T-helper 17 cell (primary cell): ENCODE results near the gene MRPS6. TPM values are rescaled to one million over a fixed set of nuclear protein-coding genes. Genes with fewer than 3 reads are reported as not detected.

Experiments
- ATAC-seq: fragments of 150-1000 bp; cut with Tn5 transposase; 2 replicates; pipeline ENCODE4 v1.10.0; 2021; ENCODE audit warnings: mild to moderate bottlenecking, moderate library complexity
- DNase-seq, 3 donors: peaks; one replicate each; pipeline versions ENCODE4 v3.0.0 to v3.0.0-alpha.2; 2020 to 2021
- H3K9me3 ChIP-seq: one replicate; pipeline ENCODE4 v1.7.0; 2013; ENCODE audit warnings: low read length, mild to moderate bottlenecking; ENCODE audit not compliant: control insufficient read depth, poor library complexity, severe bottlenecking
- H3K27ac Mint-ChIP-seq: one replicate; pipeline ENCODE4 v1.8.0; 2022; ENCODE audit warnings: mild to moderate bottlenecking, moderate library complexity, mixed read lengths
- H3K27me3 Mint-ChIP-seq: one replicate; pipeline ENCODE4 v1.8.0; 2022; ENCODE audit warnings: mixed read lengths
- H3K36me3 Mint-ChIP-seq: one replicate; pipeline ENCODE4 v1.8.0; 2022; ENCODE audit warnings: low read depth, mixed read lengths
- H3K4me1 Mint-ChIP-seq: one replicate; pipeline ENCODE4 v1.8.0; 2022; ENCODE audit warnings: mild to moderate bottlenecking, mixed read lengths
- H3K4me3 Mint-ChIP-seq: one replicate; pipeline ENCODE4 v1.8.0; 2022; ENCODE audit warnings: mild to moderate bottlenecking, moderate library complexity, mixed read lengths
- total RNA-seq, 4 donors: library from RNA in 2 of 4; stranded (reverse) in 2 of 4; gene quantifications; one replicate each; pipeline ENCODE4 v1.2.3 and lab custom pipeline; 2022 to 2026

The MRPS6 gene
- total RNA-seq, 2 donors from 2014 or later = 21.0 to 26.5 TPM

GRCh38 chr21:34120867-34121266 is 47.5 kb downstream of the MRPS6 start:
- DNase-seq = no peak
- H3K9me3 ChIP-seq = no peaks in the 10 kb centered on the region
- H3K27ac Mint-ChIP-seq = no peak overlapping the region
- ATAC-seq = no peak
- peaks cover 2% of the 10 kb centered on the region for H3K36me3 Mint-ChIP-seq
- no peaks in the 10 kb centered on the region for H3K27me3 Mint-ChIP-seq
- peaks cover 31% of the 10 kb centered on the region for H3K4me1 Mint-ChIP-seq
- no peak overlapping the region for H3K4me3 Mint-ChIP-seq

GRCh38 chr21:34122047-34122446 is 48.7 kb downstream of the MRPS6 start:
- DNase-seq = no peak
- Mint-ChIP-seq H3K27me3 (no peaks in the 10 kb centered on the region), H3K27ac (no peak overlapping the region), H3K36me3 (peaks cover 2% of the 10 kb centered on the region), H3K4me1 (peaks cover 29% of the 10 kb centered on the region), H3K4me3 (no peak overlapping the region)
- ATAC-seq = no peak
- H3K9me3 ChIP-seq = no peaks in the 10 kb centered on the region

GRCh38 chr21:34123609-34124008 is 50.2 kb downstream of the MRPS6 start:
- H3K27me3 Mint-ChIP-seq = no peaks in the 10 kb centered on the region
- H3K4me1 Mint-ChIP-seq = peaks cover 36% of the 10 kb centered on the region
- no peaks in the 10 kb centered on the region for H3K36me3 Mint-ChIP-seq
- ATAC-seq = no peak
- H3K4me3 Mint-ChIP-seq = no peak overlapping the region
- H3K27ac Mint-ChIP-seq = peak overlapping the region; percentile 51
- H3K9me3 ChIP-seq = no peaks in the 10 kb centered on the region
- no peak for DNase-seq

- H3K9me3 ChIP-seq = no peaks in the 10 kb centered on the region
- H3K4me1 Mint-ChIP-seq = peaks cover 53% of the 10 kb centered on the region
- no peaks in the 10 kb centered on the region for H3K27me3 Mint-ChIP-seq
- DNase-seq (no peak), ATAC-seq (no peak)
- peaks cover 4% of the 10 kb centered on the region for H3K36me3 Mint-ChIP-seq
- no peak overlapping the region for H3K4me3 Mint-ChIP-seq
- H3K27ac Mint-ChIP-seq = no peak overlapping the region
Measured at GRCh38 chr21:34126269-34126668, 52.9 kb downstream of the MRPS6 start.

GRCh38 chr21:34126691-34127090 is 53.3 kb downstream of the MRPS6 start:
- Mint-ChIP-seq H3K36me3 (peaks cover 4% of the 10 kb centered on the region), H3K27ac (no peak overlapping the region), H3K4me1 (peaks cover 54% of the 10 kb centered on the region), H3K4me3 (no peak overlapping the region), H3K27me3 (no peaks in the 10 kb centered on the region)
- ATAC-seq (no peak), DNase-seq (no peak)
- H3K9me3 ChIP-seq = no peaks in the 10 kb centered on the region

- ATAC-seq (no peak), DNase-seq (no peak)
- Mint-ChIP-seq H3K36me3 (peaks cover 4% of the 10 kb centered on the region), H3K27ac (peak overlapping the region; percentile 87), H3K4me1 (peaks cover 54% of the 10 kb centered on the region), H3K27me3 (no peaks in the 10 kb centered on the region), H3K4me3 (no peak overlapping the region)
- no peaks in the 10 kb centered on the region for H3K9me3 ChIP-seq
Measured at GRCh38 chr21:34128124-34128523, 54.7 kb downstream of the MRPS6 start.

- no peaks in the 10 kb centered on the region for H3K9me3 ChIP-seq
- Mint-ChIP-seq H3K27ac (peak overlapping the region; percentile 87), H3K4me1 (peaks cover 54% of the 10 kb centered on the region)
Measured at GRCh38 chr21:34128674-34129038, 55.3 kb downstream of the MRPS6 start.

GRCh38 chr21:34129039-34129891 is 55.9 kb downstream of the MRPS6 start:
- H3K4me1 Mint-ChIP-seq = peaks cover 49% of the 10 kb centered on the region
- H3K27ac Mint-ChIP-seq = peak overlapping the region; percentile 87
- ATAC-seq = peak; percentile 94
- H3K9me3 ChIP-seq = no peaks in the 10 kb centered on the region
- H3K27me3 Mint-ChIP-seq = no peaks in the 10 kb centered on the region
- peak overlapping the region; percentile 68 for H3K4me3 Mint-ChIP-seq
- peak in 2 of 3 donors; percentile 16 to 23 for DNase-seq
- peaks cover 7% of the 10 kb centered on the region for H3K36me3 Mint-ChIP-seq

More at GRCh38 chr21:34128674-34129038, 55.3 kb downstream of the MRPS6 start:
- ATAC-seq (no peak), DNase-seq (no peak)
- peaks cover 6% of the 10 kb centered on the region for H3K36me3 Mint-ChIP-seq
- H3K4me3 Mint-ChIP-seq = no peak overlapping the region
- no peaks in the 10 kb centered on the region for H3K27me3 Mint-ChIP-seq

- Mint-ChIP-seq H3K36me3 (peaks cover 7% of the 10 kb centered on the region), H3K4me1 (peaks cover 48% of the 10 kb centered on the region), H3K4me3 (peak overlapping the region; percentile 68), H3K27ac (peak overlapping the region; percentile 87), H3K27me3 (no peaks in the 10 kb centered on the region)
- ATAC-seq = no peak
- no peak for DNase-seq
- no peaks in the 10 kb centered on the region for H3K9me3 ChIP-seq
Measured at GRCh38 chr21:34129901-34130715, 56.7 kb downstream of the MRPS6 start.

- no peaks in the 10 kb centered on the region for H3K9me3 ChIP-seq
- Mint-ChIP-seq H3K27ac (peak overlapping the region; percentile 87), H3K4me3 (no peak overlapping the region), H3K27me3 (no peaks in the 10 kb centered on the region), H3K4me1 (peaks cover 47% of the 10 kb centered on the region), H3K36me3 (peaks cover 7% of the 10 kb centered on the region)
- DNase-seq (no peak), ATAC-seq (no peak)
Measured at GRCh38 chr21:34130716-34130985, 57.3 kb downstream of the MRPS6 start.

- H3K36me3 Mint-ChIP-seq = peaks cover 7% of the 10 kb centered on the region
- H3K4me3 Mint-ChIP-seq = no peak overlapping the region
- ATAC-seq (no peak), DNase-seq (no peak)
- H3K9me3 ChIP-seq = no peaks in the 10 kb centered on the region
- no peaks in the 10 kb centered on the region for H3K27me3 Mint-ChIP-seq
- peak overlapping the region; percentile 87 for H3K27ac Mint-ChIP-seq
- H3K4me1 Mint-ChIP-seq = peaks cover 47% of the 10 kb centered on the region
Measured at GRCh38 chr21:34131586-34131985, 58.2 kb downstream of the MRPS6 start.

GRCh38 chr21:34132202-34132601 is 58.8 kb downstream of the MRPS6 start:
- no peaks in the 10 kb centered on the region for H3K27me3 Mint-ChIP-seq
- peaks cover 7% of the 10 kb centered on the region for H3K36me3 Mint-ChIP-seq
- ATAC-seq (no peak), DNase-seq (no peak)
- H3K4me1 Mint-ChIP-seq = peaks cover 45% of the 10 kb centered on the region
- no peak overlapping the region for H3K4me3 Mint-ChIP-seq
- no peaks in the 10 kb centered on the region for H3K9me3 ChIP-seq
- peak overlapping the region; percentile 49 for H3K27ac Mint-ChIP-seq

GRCh38 chr21:34132926-34133325 is 59.5 kb downstream of the MRPS6 start:
- H3K4me3 Mint-ChIP-seq = no peak overlapping the region
- H3K4me1 Mint-ChIP-seq = peaks cover 41% of the 10 kb centered on the region
- no peaks in the 10 kb centered on the region for H3K9me3 ChIP-seq
- no peak for ATAC-seq
- DNase-seq = no peak
- peaks cover 7% of the 10 kb centered on the region for H3K36me3 Mint-ChIP-seq
- H3K27ac Mint-ChIP-seq = peak overlapping the region; percentile 49
- no peaks in the 10 kb centered on the region for H3K27me3 Mint-ChIP-seq
